Upper lobe of right lung (tissue), 1 donor: ENCODE measurements around the gene HAUS5. TPM values are rescaled to one million over a fixed set of nuclear protein-coding genes. Genes with fewer than 3 reads are reported as not detected.

Experiments used
- ATAC-seq: fragments of 200-7000 bp; cut with Tn5 transposase; one replicate; pipeline ENCODE4 v1.9.1; 2020; ENCODE audit warnings: mild to moderate bottlenecking, moderate library complexity
- DNase-seq: peaks from one replicate; pipeline ENCODE4 v3.0.0-alpha.2; 2020
- H3K27ac ChIP-seq: fragments of 200-600 bp; one replicate; pipeline ENCODE4 v1.8.0; 2022
- H3K27me3 ChIP-seq: fragments of 200-600 bp; one replicate; pipeline ENCODE4 v1.8.0; 2022; ENCODE audit warnings: mild to moderate bottlenecking
- H3K36me3 ChIP-seq: fragments of 200-600 bp; one replicate; pipeline ENCODE4 v1.8.0; 2022
- H3K4me1 ChIP-seq: fragments of 200-600 bp; one replicate; pipeline ENCODE4 v1.8.0; 2022
- H3K4me3 ChIP-seq: fragments of 200-600 bp; one replicate; pipeline ENCODE4 v1.8.0; 2022; ENCODE audit warnings: mild to moderate bottlenecking
- H3K9me3 ChIP-seq: fragments of 200-600 bp; one replicate; pipeline ENCODE4 v1.8.0; 2022
- CTCF ChIP-seq: fragments of 200-600 bp; IDR thresholded peaks from one replicate; pipeline ENCODE4 v1.8.0; 2022; ENCODE audit warnings: antibody characterized with exemption
- intact Hi-C: fragments of 100-400 bp; cut with DNase I; formaldehyde crosslinking; loops from one replicate; pipeline ENCODE4 v1.11.0; 2022
- total RNA-seq: library from RNA; stranded (reverse); fragmentation: NEBNext Ultra II Directional; extraction: Animal tissue kit (Norgen Biotek cat#: 25700); gene quantifications from one replicate; pipeline ENCODE4 v1.2.1, GENCODE V29; 2021
- donor health status: DM: no; HTN: yes; CAD: no; lungs with severe emphysema.

Gene HAUS5
- total RNA-seq, 1 donor from 2014 or later, result 8.9 TPM

- H3K36me3 ChIP-seq, result no peaks in the 10 kb centered on the region
- no peaks in the 10 kb centered on the region for H3K9me3 ChIP-seq
- DNase-seq (no peak), ATAC-seq (no peak)
- H3K27me3 ChIP-seq, result no peaks in the 10 kb centered on the region
- no peak overlapping the region for H3K27ac ChIP-seq
- peak overlapping the region; percentile 78 for H3K4me3 ChIP-seq
- intact Hi-C loops, result no loop called here
- TF ChIP-seq CTCF, result no peak
- peaks cover 5% of the 10 kb centered on the region for H3K4me1 ChIP-seq
These were observed 344 bp upstream of the HAUS5 start for GRCh38 chr19:35612224-35612558.

- H3K27me3 ChIP-seq, result no peaks in the 10 kb centered on the region
- no peaks in the 10 kb centered on the region for H3K9me3 ChIP-seq
- ATAC-seq (no peak), DNase-seq (no peak)
- H3K4me3 ChIP-seq, result no peak overlapping the region
- TF ChIP-seq CTCF, result no peak
- H3K36me3 ChIP-seq, result no peaks in the 10 kb centered on the region
- H3K27ac ChIP-seq, result no peak overlapping the region
- H3K4me1 ChIP-seq, result peaks cover 5% of the 10 kb centered on the region
- intact Hi-C loops, result no loop called here
These were observed 1.0 kb downstream of the HAUS5 start for GRCh38 chr19:35613574-35613973.

- TF ChIP-seq CTCF, result no peak
- intact Hi-C loops, result no loop called here
- ATAC-seq, result no peak
These were observed 2.5 kb downstream of the HAUS5 start for GRCh38 chr19:35615036-35615435.

GRCh38 chr19:35618857-35619256 is 6.3 kb downstream of the HAUS5 start:
- H3K4me3 ChIP-seq, result no peak overlapping the region
- no peaks in the 10 kb centered on the region for H3K36me3 ChIP-seq
- intact Hi-C loops, result no loop called here
- ATAC-seq, result no peak
- H3K9me3 ChIP-seq, result no peaks in the 10 kb centered on the region
- H3K4me1 ChIP-seq, result no peaks in the 10 kb centered on the region
- TF ChIP-seq CTCF, result no peak
- H3K27me3 ChIP-seq, result no peaks in the 10 kb centered on the region
- H3K27ac ChIP-seq, result no peak overlapping the region
- no peak for DNase-seq

More at GRCh38 chr19:35615036-35615435, 2.5 kb downstream of the HAUS5 start:
- DNase-seq, result no peak
- H3K4me1 ChIP-seq, result peaks cover 5% of the 10 kb centered on the region
- no peak overlapping the region for H3K27ac ChIP-seq
- no peak overlapping the region for H3K4me3 ChIP-seq
- no peaks in the 10 kb centered on the region for H3K27me3 ChIP-seq
- no peaks in the 10 kb centered on the region for H3K36me3 ChIP-seq
- H3K9me3 ChIP-seq, result no peaks in the 10 kb centered on the region

- Histone ChIP-seq H3K9me3 (no peaks in the 10 kb centered on the region), H3K36me3 (no peaks in the 10 kb centered on the region), H3K4me1 (no peaks in the 10 kb centered on the region), H3K27ac (no peak overlapping the region), H3K4me3 (no peak overlapping the region), H3K27me3 (no peaks in the 10 kb centered on the region)
- no peak for TF ChIP-seq CTCF
- ATAC-seq, result no peak
- DNase-seq, result no peak
- intact Hi-C loops, result no loop called here
These were observed 6.9 kb downstream of the HAUS5 start for GRCh38 chr19:35619290-35619923.

GRCh38 chr19:35620001-35620400 is 7.5 kb downstream of the HAUS5 start:
- Histone ChIP-seq H3K4me1 (no peaks in the 10 kb centered on the region), H3K36me3 (no peaks in the 10 kb centered on the region), H3K4me3 (no peak overlapping the region), H3K27ac (no peak overlapping the region), H3K9me3 (no peaks in the 10 kb centered on the region), H3K27me3 (no peaks in the 10 kb centered on the region)
- intact Hi-C loops, result no loop called here
- ATAC-seq (no peak), DNase-seq (no peak)
- no peak for TF ChIP-seq CTCF
